Measurements from ENCODE around the gene TMEM120A.

DNA sequence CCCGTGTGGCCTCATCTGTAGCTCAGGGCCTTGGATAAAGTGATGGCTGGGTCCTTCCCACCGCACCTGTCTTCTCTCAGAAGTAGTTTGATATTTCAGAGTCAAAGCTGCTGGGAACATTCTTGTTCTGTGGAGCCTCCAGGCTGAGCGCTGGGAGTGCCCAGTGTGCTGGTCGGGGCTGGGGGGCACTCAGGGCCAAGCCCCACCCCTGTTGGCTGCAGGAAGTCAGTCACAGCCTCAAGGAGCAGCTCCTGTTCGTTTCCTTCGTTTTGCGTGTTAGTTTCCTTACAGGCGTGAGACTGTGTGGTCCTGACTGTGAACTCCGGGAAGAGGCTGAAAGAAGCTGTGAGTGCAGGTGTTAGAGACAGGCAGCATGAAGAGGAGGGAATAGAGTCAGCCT lies 46.2 kb downstream of the TMEM120A start:
- TF ChIP-seq, protein P1, sequence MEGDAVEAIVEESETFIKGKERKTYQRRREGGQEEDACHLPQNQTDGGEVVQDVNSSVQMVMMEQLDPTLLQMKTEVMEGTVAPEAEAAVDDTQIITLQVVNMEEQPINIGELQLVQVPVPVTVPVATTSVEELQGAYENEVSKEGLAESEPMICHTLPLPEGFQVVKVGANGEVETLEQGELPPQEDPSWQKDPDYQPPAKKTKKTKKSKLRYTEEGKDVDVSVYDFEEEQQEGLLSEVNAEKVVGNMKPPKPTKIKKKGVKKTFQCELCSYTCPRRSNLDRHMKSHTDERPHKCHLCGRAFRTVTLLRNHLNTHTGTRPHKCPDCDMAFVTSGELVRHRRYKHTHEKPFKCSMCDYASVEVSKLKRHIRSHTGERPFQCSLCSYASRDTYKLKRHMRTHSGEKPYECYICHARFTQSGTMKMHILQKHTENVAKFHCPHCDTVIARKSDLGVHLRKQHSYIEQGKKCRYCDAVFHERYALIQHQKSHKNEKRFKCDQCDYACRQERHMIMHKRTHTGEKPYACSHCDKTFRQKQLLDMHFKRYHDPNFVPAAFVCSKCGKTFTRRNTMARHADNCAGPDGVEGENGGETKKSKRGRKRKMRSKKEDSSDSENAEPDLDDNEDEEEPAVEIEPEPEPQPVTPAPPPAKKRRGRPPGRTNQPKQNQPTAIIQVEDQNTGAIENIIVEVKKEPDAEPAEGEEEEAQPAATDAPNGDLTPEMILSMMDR (IDR thresholded peaks at IDR 0.05; ENCODE audit: low read depth, low read length) = no peak
- no peak for TF ChIP-seq MYC (IDR thresholded peaks at IDR 0.05; ENCODE audit: low read depth, low read length)
